GM19452 (cell line): ENCODE results near the gene C6orf118.

ENCODE experiments used
- ATAC-seq: cut with Tn5 transposase; IDR thresholded peaks from one replicate; pipeline ENCODE4 v1.9.1; 2021; ENCODE audit not compliant: unreplicated experiment

C6orf118 gene

DNA sequence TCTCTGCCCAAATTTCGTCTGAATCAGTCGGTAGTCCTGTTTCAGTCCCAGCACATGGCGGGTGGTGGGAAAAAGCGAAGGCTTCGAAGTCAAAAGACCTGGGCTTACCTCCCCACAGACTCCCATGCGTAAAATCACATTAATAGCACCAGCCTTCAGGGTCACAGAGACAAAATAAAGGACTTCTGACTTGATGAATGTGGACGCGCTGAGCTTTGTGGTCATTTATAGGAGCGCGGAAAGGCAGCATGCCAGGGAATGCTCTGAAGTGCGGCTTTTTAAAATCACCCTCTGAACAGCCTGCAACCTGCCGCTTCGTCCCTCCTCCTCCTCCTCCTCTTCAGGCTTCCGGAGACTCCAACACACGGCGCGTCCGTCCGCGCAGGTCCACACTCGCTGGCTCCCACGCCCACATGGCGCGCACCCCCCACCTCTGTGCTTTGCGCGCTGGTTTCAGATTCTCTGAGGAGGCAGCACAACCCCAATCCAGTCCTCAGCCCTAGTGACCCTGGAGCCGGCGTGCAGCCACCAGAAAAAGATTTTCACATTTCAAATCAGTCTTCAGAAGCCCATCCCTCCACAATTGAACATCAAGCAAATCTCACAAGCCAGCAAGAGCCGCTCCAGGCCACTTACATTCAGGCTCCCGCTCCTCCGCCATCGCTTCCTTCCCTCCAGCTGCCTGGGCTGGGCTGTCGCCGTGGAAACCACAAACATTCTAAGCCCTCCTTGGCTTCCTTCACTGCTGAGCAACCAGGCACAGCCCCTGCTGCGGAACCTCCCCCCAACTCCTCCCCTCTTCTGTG is at the start of gene C6orf118:
Gene C6orf118, minus strand, starts transcription at position 680 of the 806 bp plus-strand sequence. Its CDS starts 19 bp downstream, at position 661.
- ATAC-seq: no peak

DNA sequence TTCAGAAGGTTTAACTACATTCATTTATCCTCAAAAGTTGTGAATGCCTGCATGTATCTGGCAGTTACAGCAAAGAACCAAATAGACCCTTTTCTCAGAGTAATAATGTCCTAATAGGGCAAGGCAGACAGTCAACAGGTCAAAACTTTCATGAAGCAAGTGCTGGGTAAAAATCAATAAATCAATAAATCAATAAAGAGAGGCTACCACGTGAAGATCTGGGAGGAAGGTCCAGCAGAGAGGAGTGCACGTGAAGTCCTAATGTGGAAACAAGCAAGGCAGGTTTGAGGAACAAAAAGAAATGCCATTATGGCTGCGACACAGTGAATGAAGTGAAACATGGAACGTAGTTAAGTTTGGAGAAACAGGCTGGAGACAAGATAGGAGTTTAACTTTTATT is 36.3 kb upstream of the C6orf118 start:
- ATAC-seq: no peak

DNA sequence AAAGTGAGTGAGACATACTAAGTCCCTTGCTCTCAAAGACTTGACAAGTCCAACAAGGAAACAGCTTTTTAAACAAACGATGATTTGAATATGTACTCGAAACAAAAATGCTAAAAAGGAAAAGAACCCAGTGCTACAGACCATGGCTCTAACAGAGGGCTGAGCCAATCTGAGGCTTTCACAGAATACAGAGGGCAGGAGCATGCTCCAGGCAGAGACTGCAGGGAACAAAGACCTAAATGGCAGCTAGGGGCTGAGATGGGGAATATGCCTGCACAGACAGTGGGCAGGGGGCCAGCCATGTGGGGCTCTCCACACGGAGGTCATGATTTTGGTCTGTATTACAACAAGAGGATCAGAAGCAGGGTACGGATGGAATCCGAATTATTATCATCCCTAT is 31.1 kb upstream of the C6orf118 start:
- ATAC-seq: no peak

DNA sequence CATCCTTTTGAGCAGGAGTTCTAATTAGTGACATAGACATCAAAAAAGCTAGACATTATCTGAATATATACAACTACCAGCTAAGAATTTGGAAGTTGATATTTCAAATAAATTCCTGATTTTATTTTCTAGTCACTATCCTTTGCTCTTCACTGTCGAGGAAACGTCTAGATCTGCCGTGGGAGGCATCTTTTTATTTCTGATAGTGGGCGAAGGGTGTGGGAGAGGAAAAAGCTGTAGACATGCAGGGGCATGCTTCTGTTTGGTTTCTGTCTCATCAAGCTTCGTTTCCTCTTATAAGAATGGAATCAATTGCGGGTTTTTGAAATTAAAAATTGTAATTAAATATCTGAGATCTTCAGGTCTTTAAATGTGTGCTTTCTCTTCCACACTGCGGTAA is 16.2 kb upstream of the C6orf118 start:
- ATAC-seq: no peak

DNA sequence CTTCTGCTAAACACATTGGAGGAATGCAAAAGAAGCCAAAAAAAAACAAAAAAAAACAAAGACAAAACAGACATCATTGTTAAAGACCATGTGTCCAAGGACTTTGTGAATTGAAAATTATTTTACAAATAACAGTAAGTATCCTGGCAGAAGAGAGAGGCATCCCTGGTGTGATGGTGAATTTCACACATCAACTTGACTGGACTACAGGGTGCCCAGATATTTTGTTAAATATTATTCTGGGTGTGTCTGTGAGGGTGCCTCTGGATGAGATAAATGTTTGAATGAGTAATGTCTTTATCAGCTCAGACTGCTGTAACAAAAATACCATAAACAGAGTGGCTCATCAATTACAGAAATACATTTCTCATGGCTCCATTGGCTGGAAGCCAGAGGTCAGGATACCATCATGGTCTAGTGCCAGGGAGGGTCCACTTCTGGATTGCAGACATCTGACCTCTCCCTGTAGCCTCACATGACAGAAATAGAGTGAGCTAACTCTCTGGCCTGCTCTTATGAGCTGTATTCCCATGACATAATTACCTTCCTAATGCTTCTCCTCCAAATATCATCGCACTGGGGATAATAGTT is 12.2 kb upstream of the C6orf118 start:
- ATAC-seq: no peak

DNA sequence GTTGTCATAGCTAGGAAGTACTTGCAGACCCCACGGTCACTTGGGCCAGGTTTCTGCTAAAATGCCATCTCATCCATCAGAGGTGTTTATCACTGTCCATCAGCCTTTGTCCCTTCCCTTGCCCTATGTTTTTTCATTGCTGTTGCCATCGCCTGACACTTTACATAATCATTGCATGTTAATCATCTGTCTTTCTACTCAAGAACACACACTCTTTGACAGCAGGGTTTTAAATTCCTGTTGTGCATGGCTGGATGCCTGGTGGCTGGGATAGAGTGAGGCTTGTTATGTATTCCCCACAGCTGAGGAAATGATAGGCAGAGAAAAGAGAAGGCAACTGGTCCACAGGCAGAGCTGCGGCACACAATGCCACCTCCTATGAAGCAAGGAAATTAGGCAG is 11.7 kb upstream of the C6orf118 start:
- ATAC-seq: no peak

DNA sequence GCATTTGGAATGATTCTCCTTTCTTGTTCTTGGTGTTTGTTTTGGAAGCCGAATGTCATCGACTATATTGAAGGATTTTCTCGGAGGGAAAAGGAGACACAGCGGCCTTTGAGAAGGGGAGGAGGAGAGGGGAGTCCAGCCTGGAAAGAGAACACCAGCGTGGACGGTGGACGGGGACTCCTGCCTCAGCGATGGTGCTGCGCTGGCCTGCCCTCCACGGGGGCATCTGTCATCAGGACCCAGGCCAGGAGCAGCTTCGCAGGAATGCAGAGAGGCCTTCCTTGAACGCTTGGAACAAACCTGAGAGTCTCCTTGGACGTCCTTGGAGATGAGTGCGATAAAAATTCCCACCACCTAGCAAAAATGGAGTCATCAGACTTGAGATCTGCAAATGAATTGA is 8.3 kb upstream of the C6orf118 start:
- no peak for ATAC-seq

DNA sequence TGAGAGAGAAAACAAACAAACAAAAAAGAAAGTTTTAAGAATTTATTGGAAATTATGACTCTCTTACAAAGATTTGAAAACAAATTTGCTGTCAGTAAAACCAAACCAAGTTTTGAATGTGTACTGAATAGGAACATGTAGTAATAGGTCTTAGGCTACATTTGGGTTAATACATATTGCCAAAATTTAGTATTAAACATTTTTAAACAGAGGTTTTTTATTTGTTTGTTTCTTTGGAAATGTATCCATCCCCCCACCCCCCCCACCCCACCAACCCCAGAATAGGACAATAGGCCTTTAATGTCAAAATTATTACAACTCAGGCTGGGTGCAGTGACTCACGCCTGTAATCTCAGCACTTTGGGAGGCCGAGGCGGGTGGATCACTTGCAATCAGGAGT is 2.5 kb downstream of the C6orf118 start:
- no peak for ATAC-seq

DNA sequence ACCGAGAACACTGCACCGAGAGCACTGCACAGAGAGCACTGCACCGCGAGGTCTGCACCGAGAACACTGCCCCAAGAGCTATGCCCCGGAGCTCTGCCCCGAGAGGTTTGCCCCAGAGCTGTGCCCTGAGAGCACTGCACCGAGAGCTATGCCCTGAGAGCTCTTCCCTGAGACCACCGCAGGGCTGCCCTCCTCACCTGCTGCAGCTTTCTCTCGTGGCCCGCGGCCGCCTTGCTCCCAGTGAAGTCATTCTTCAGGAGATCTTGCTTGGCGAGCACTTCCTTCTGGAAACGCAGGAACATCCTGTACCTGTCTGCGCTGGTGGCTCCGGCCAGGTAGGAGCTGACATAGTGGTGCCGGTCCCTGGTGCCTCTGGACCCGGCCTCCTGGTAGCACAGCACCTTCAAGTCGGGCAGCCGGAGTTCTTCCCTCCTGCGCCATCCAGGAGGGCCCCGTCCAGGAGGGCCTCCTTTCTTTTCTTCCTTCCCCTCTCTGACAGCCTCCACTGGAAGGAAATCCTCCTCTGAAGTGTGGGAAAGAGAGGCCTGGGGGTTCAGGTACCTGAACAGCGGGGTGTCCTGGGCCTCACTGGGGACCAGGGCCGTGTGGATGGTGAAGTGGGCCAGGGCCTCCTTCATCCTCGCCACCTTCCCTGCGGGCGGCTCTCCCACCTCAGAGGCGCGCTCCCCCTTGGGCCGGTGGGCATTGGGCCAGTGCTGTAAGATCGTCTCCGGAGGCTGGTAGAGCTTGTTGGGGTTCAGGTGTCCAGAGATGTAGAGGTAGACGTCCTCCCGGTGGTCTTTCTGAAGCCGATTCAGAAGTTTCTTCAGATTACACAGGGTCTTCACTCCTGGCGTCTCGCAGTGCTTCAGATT is 7.8 kb downstream of the C6orf118 start:
- no peak for ATAC-seq

DNA sequence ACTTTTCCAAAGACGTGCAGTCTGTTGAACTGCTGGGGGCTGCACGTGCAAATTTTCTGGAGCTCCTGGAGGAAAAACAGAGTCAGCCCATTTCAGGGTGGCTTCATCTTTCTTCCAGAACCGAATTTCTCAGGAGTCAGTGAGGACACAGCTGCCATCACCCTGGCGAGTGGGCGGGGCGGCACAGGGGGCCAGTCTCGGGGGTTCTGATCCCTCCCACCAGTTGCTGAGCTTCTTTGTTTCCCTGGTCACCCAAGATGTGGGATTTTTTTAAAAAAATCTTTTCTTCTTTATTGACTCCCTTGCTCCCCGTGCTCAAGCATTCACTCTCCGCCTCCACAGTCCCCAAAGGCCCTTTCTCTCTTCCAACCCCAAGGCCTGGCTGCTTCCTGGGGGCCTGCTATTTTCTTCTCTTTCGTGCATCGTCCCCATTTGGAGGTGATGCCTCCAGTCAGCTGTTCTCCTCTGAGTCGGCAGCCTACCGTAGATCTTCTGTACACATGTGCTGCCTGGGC is 8.9 kb downstream of the C6orf118 start:
- ATAC-seq: no peak

DNA sequence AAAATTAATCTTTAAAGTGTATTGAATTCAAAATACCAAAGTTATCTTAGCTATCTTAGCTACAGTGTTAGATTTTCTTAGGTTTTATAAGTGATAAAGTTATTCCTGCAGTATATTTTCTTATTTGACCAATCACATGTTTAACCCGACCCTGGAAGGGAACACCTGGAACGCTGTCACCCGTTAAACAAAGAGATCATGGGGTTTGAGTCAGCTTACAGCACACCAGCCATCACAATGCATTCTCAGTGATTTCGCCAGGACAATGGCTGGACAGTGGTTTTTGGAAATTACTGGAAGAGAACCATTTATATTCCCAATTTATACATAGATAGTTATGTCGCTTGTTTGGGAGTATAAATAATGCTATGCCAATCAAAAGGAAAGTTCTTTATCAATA is 10.5 kb downstream of the C6orf118 start:
- ATAC-seq: no peak

DNA sequence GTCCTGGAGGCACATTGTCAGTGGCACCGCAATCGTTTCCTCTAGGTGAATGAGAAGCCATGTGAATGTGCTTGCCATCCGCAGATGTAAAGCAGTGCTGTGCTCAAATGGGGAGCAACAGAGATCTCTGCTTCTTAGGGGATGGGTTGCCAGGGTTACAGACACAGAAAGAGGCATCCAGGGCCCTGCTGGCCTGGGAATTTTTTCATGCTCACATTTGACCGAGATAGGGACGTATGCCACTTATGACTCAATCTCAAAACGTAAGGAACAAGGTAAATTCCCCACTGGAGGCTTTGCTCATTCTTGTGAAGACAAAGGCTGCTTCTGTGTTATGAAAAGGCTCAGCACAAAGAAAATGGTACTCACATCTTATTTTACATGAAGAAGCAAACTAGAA is 11.0 kb downstream of the C6orf118 start:
- no peak for ATAC-seq

DNA sequence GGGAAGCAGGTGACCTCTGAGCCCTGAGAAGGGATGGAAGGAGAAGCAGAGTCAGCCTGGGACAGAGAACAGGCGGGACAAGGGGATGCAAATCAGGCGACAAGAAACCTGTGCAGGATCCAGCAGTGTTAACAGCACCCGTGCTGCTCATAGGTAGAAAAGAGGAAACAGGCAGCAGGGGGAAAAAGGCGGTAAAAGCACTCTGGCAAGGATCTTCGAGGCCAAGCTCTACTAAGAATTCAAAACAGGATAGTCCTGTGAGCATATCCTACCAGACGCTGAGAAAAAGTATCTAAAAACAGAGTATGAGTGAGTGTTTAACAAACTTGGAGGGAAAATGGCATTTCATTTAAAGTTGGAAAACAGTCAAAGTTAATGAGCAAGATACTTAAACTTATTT is 16.7 kb downstream of the C6orf118 start:
- no peak for ATAC-seq

DNA sequence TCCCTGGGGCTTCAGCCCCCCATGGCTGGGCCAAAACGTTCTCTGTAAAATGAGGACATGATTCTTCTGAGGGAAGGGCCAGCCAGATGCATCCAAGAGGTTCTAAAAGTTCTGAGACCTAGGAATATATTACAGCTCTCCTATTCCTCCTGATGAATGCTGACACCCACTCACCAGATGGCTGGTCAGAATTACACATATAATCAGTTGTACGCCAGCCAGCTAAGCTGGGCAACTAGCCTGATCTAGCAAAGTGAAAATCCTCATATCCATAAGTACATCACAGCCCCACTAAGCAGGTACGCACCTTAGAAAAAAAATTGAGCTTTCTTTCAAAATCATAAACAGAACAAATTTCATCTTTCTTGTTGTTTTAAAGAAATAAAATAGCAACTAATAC is 34.8 kb downstream of the C6orf118 start:
- ATAC-seq: no peak

DNA sequence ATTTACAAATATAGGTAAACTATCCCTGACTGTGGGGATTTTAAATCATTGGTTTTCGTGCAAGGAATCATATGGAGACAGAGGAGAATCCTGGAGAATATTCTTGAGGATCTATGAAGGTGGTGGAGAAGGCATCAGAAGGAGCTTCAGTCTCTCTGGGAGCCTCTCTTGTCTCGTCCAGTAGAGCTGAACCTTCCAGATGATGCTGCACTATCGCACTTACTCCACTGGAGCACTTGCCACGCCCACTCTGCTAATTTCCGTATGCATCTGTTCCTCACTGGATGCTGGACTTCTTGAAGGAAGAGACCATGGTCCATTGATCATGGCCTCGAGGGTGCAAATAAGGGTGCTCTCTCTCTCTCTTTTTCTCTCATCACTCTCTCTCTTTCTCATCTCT is 36.8 kb downstream of the C6orf118 start:
- ATAC-seq: no peak

DNA sequence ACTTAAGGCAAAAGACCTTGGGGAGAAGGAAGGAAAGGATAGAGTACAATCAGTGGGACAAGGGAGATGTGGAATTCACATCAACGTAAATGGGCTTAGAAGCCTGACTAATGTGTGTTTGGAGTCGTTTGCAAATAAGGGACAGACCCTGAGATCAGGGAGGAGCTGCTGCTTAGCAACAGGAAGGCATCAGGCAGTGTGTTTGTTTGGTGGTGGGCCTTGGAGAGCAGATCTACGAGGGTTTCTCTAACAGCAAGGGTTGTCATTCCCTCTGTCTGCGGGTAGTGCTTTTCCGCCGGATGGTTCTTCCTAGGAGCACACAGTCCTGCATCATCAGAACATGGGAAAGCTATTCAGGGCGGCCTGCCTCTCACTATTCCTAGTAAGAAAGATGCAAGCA is 40.4 kb downstream of the C6orf118 start:
- ATAC-seq: no peak

DNA sequence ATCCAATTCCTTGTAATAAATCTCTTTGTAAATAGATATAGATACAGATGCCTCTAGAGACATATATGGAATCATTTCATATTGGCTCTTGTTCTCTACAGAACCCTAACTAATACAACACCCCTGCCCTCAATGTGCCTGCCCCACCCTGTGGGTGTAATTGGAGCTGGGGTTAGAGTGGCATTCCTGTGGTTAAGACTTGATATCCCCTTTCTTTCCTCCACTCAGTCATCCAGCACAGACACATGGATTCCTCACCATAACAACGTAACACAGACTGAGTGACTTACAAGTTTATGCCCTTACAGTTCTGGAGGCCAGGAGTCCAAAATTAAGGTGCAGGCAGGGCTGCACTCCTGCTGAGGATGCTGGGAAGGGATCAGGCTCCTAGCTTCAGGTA is 42.8 kb downstream of the C6orf118 start:
- ATAC-seq: no peak

DNA sequence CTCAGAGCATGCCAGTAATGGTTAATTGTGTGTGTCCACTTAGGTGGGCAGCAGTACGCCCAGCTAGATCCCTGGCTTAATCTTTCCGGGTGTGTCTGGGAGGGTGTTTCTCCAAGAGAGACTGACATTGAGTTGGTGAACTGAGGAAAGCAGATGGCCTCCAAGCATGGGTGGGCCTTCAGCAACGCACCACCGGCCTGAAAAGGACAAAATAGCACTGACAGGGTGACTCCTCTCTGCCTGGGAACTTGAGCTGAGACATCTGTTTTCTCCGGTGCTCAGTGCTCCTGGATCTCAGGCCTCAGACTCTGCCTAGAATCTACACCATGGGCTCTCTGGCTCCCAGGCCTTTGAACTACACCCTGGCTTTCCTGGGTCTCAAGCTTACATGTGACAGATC is 43.2 kb downstream of the C6orf118 start:
- ATAC-seq: no peak

DNA sequence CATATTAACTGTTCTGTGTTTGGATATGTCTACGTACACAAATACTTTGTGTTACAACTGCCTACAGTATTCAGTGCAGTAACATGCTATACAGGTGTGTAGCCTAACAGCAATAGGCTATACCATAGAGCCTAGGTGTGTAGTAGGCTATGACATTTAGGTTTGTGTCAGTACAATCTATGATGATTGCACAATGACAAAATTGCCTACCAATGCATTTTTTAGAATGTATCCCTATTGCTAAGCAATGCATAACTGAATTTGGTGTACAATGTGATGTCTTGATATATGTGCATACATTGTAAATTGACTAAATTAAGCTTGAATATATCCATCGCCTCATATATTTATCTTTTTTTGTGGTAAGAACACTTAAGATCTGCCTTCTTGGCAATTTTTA is 48.9 kb downstream of the C6orf118 start:
- ATAC-seq: no peak

DNA sequence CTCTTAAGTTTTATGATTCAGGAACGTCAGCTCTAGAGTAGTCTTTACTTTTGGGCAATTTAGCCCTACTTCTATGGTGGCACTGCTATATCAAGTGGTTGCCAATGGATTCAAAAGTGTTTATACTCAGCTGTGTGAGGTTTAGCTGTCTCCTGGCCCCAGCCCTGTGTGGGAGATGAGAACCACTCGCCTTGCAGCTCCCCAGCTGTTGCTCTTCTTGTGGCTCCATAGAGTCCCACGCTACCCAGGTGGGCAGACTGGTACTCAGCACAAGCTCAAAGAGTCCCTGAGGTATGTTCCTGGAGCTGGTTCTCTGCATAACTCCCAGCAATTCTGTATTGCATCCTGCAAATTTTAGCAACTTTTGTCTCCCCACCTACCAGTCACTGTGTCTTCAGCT is 59.6 kb downstream of the C6orf118 start:
- ATAC-seq: no peak

DNA sequence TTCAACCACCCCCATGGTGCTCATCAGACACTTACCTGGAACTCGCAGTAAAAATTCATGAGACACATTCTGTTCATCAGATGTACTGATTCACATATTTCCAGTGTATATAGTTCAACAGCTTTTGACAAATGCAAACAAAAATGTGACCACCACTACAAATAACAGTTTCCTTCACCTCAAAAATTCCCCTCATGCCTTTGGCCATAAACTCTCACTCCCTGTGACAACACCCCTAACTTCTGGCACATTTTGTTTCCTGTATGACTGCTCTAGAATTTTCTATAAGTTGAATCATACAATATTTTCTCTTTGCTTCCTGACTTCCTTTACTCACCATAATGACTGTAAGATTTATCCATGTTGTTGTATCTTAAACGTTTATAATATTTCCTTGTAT is 63.7 kb downstream of the C6orf118 start:
- ATAC-seq: no peak

DNA sequence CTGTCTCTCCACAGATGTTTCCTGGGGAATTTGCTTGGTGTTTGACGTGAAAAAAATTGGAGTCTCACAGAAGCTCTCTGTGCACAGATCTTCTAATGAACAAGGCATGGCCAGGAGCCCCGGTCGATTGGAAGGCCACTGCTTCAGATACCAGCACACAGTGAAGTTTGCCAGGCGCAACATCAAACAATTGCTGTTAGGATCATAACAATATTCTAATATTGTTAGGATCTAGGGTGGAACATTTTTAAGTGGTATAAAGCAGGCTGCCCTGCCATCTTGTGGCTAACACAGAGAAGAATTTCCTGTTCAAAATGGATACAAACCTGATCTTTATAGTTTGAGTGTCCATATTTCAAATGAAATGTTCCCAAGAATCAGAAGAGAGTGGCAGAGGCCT is 64.1 kb downstream of the C6orf118 start:
- no peak for ATAC-seq
